Activated CD8-positive, alpha-beta memory T cell treated with anti-CD3 and anti-CD28 coated beads for 36 hours (primary cell): ENCODE data around the gene SLC18B1. TPM values are rescaled to one million over a fixed set of nuclear protein-coding genes. Genes with fewer than 3 reads are reported as not detected.
"Not testable (repeated sequence)": the region's sequence is repeated elsewhere in the genome, so short reads cannot be mapped to it uniquely, and the experiment has no call there.

Experiments
- CTCF ChIA-PET: fragments of 350-600 bp; sonication (Branson Sonifier 250); formaldehyde crosslinking; loops from one replicate; lab custom pipeline; 2021; ENCODE audit warnings: antibody characterized with exemption; lab: Charles Lee
- POLR2A ChIA-PET: fragments of 350-600 bp; sonication (Branson Sonifier 250); formaldehyde crosslinking; loops from one replicate; lab custom pipeline; 2021; ENCODE audit warnings: antibody characterized with exemption; lab: Charles Lee
- total RNA-seq, 2 experiments: library from RNA; stranded (reverse); gene quantifications; one replicate each; pipeline ENCODE4 v1.2.3, GENCODE V29; 2021

SLC18B1 gene
- total RNA-seq, 2 experiments from 2014 or later, result 6.8 to 7.0 TPM

- CTCF ChIA-PET, result interaction anchor here (1.0 kb wide), 1 partner anchor 13 kb away, joined by 3 read pairs; no protein-coding TSS in a partner anchor
- POLR2A ChIA-PET, result interaction anchor here (6.8 kb wide), 1 partner anchor 13 kb away, joined by 51 read pairs; the partner anchor contains the start of gene SLC18B1
Observed at GRCh38 chr6:132812255-132812732, 13.9 kb upstream of the SLC18B1 start.

GRCh38 chr6:132811276-132811675 is 12.8 kb upstream of the SLC18B1 start:
- POLR2A ChIA-PET, result interaction anchor here (6.8 kb wide), 1 partner anchor 12 kb away, joined by 51 read pairs; the partner anchor contains the start of gene SLC18B1
- CTCF ChIA-PET, result interaction anchor here (0.7 to 0.9 kb wide), 2 partner anchors 8 to 14 kb away, joined by 3 read pairs; partner anchors contain the start of gene SLC18B1

- CTCF ChIA-PET, result no interaction called here
- POLR2A ChIA-PET, result no interaction called here
Observed at GRCh38 chr6:132805548-132805947, 7.1 kb upstream of the SLC18B1 start.

GRCh38 chr6:132804251-132804650 is 5.8 kb upstream of the SLC18B1 start:
- ChIA-PET CTCF (no interaction called here), POLR2A (no interaction called here)

- ChIA-PET CTCF (interaction anchor here (0.7 kb wide), 1 partner anchor 280 kb away, joined by 3 read pairs; no protein-coding TSS in a partner anchor), POLR2A (interaction anchor here (5.1 kb wide), 1 partner anchor 14 kb away, joined by 51 read pairs; the partner anchor contains the start of gene RPS12)
Observed at GRCh38 chr6:132800656-132801055, 2.2 kb upstream of the SLC18B1 start.

- ChIA-PET POLR2A (interaction anchor here (0.9 to 5.1 kb wide), 3 partner anchors 9 to 49 kb away, joined by 3 to 51 read pairs (median 3); partner anchors contain the start of gene RPS12), CTCF (interaction anchor here (0.6 to 2.1 kb wide), 9 partner anchors 10 to 268 kb away, joined by 3 to 10 read pairs (median 3); partner anchors contain the start of gene RPS12)
Observed at GRCh38 chr6:132798869-132799538, 567 bp upstream of the SLC18B1 start.

GRCh38 chr6:132795461-132795860 is 3.0 kb downstream of the SLC18B1 start:
- ChIA-PET POLR2A (no interaction called here), CTCF (no interaction called here)

- ChIA-PET POLR2A (no interaction called here), CTCF (no interaction called here)
Observed at GRCh38 chr6:132792510-132792909, 5.9 kb downstream of the SLC18B1 start.

- ChIA-PET POLR2A (no interaction called here), CTCF (no interaction called here)
Observed at GRCh38 chr6:132790450-132790849, 8.0 kb downstream of the SLC18B1 start.

- CTCF ChIA-PET, result interaction anchor here (0.7 kb wide), 1 partner anchor 518 kb away, joined by 3 read pairs; no protein-coding TSS in a partner anchor
- POLR2A ChIA-PET, result no interaction called here
Observed at GRCh38 chr6:132789396-132789776, 9.1 kb downstream of the SLC18B1 start.

GRCh38 chr6:132788658-132789395 is 9.6 kb downstream of the SLC18B1 start:
- ChIA-PET CTCF (interaction anchor here (0.7 kb wide), 1 partner anchor 519 kb away, joined by 3 read pairs; no protein-coding TSS in a partner anchor), POLR2A (no interaction called here)

- CTCF ChIA-PET, result interaction anchor here (0.7 kb wide), 1 partner anchor 135 kb away, joined by 4 read pairs; no protein-coding TSS in a partner anchor
Observed at GRCh38 chr6:132785936-132786335, 12.5 kb downstream of the SLC18B1 start.

GRCh38 chr6:132780770-132781371 is 17.6 kb downstream of the SLC18B1 start:
- ChIA-PET CTCF (interaction anchor here (0.7 kb wide), 1 partner anchor 1083 kb away, joined by 3 read pairs; no protein-coding TSS in a partner anchor), POLR2A (interaction anchor here (0.6 kb wide), 1 partner anchor 60 kb away, joined by 4 read pairs; no protein-coding TSS in a partner anchor)

More at GRCh38 chr6:132785936-132786335, 12.5 kb downstream of the SLC18B1 start:
- POLR2A ChIA-PET, result no interaction called here

GRCh38 chr6:132777881-132778280 is 20.6 kb downstream of the SLC18B1 start:
- POLR2A ChIA-PET, CTCF ChIA-PET: not testable (repeated sequence)

- ChIA-PET CTCF (interaction anchor here (0.7 to 1.1 kb wide), 2 partner anchors 98 to 99 kb away, joined by 3 to 4 read pairs; no protein-coding TSS in a partner anchor), POLR2A (no interaction called here)
Observed at GRCh38 chr6:132768051-132768517, 30.4 kb downstream of the SLC18B1 start.

- ChIA-PET CTCF (interaction anchor here (0.7 kb wide), 1 partner anchor 95 kb away, joined by 3 read pairs; no protein-coding TSS in a partner anchor), POLR2A (no interaction called here)
Observed at GRCh38 chr6:132765560-132765959, 32.9 kb downstream of the SLC18B1 start.

- ChIA-PET POLR2A (interaction anchor here (1.7 kb wide), 1 partner anchor 50 kb away, joined by 8 read pairs; the partner anchor contains the start of gene RPS12), CTCF (no interaction called here)
Observed at GRCh38 chr6:132764370-132764769, 34.1 kb downstream of the SLC18B1 start.

- POLR2A ChIA-PET, result interaction anchor here (1.7 kb wide), 1 partner anchor 51 kb away, joined by 8 read pairs; the partner anchor contains the start of gene RPS12
- CTCF ChIA-PET, result interaction anchor here (0.9 kb wide), 1 partner anchor 12 kb away, joined by 3 read pairs; no protein-coding TSS in a partner anchor
Observed at GRCh38 chr6:132763269-132763668, 35.2 kb downstream of the SLC18B1 start.
